Hepatocyte (in vitro differentiated cells): ENCODE data around the gene ADAM15. TPM values are rescaled to one million over a fixed set of nuclear protein-coding genes. Genes with fewer than 3 reads are reported as not detected.

Experiments
- DNase-seq: peaks from one replicate; pipeline ENCODE4 v3.0.0-alpha.2; 2016; ENCODE audit warnings: low spot score
- H2AFZ ChIP-seq: fragments of 200-600 bp; sonication (generic); 2 replicates; pipeline ENCODE4 v1.6.0; 2016; ENCODE audit warnings: antibody characterized with exemption, mild to moderate bottlenecking
- H3K27ac ChIP-seq: fragments of 200-600 bp; sonication (generic); 2 replicates; pipeline ENCODE4 v1.5.1; 2016; ENCODE audit warnings: mild to moderate bottlenecking
- H3K27me3 ChIP-seq: fragments of 200-600 bp; sonication (generic); 2 replicates; pipeline ENCODE4 v1.6.1; 2016
- H3K36me3 ChIP-seq: fragments of 200-600 bp; sonication (generic); replicated peaks from 2 replicates; pipeline ENCODE4 v1.5.1; 2016; ENCODE audit warnings: low read depth; ENCODE audit not compliant: insufficient read depth
- H3K4me1 ChIP-seq: fragments of 200-600 bp; sonication (generic); 2 replicates; pipeline ENCODE4 v1.5.1; 2016; ENCODE audit warnings: mild to moderate bottlenecking, moderate library complexity; ENCODE audit not compliant: insufficient read depth
- H3K4me2 ChIP-seq: fragments of 200-600 bp; sonication (generic); 2 replicates; pipeline ENCODE4 v1.6.0; 2016
- H3K4me3 ChIP-seq: fragments of 200-600 bp; sonication (generic); 2 replicates; pipeline ENCODE4 v1.5.1; 2016; ENCODE audit warnings: mild to moderate bottlenecking
- H3K79me2 ChIP-seq: fragments of 200-600 bp; sonication (generic); 2 replicates; pipeline ENCODE4 v1.6.0; 2017; ENCODE audit warnings: mild to moderate bottlenecking
- H3K9me2 ChIP-seq: fragments of 200-600 bp; sonication (generic); replicated peaks from 2 replicates; pipeline ENCODE4 v1.6.0; 2017; ENCODE audit warnings: mild to moderate bottlenecking; ENCODE audit not compliant: insufficient read depth
- H3K9me3 ChIP-seq: fragments of 200-600 bp; sonication (generic); 2 replicates; pipeline ENCODE4 v1.5.1; 2016; ENCODE audit warnings: low read depth, mild to moderate bottlenecking
- H4K20me1 ChIP-seq: fragments of 200-600 bp; sonication (generic); 2 replicates; pipeline ENCODE4 v1.6.0; 2016; ENCODE audit warnings: mild to moderate bottlenecking; ENCODE audit not compliant: insufficient read depth, poor library complexity, severe bottlenecking
- EZH2 ChIP-seq: fragments of 200-600 bp; sonication (generic); IDR thresholded peaks from 2 replicates; pipeline ENCODE4 v1.6.1; 2016; ENCODE audit warnings: antibody characterized with exemption, mild to moderate bottlenecking, borderline replicate concordance
- EZH2phosphoT487 ChIP-seq: fragments of 200-600 bp; sonication (generic); IDR thresholded peaks from one replicate; pipeline ENCODE4 v1.6.1; 2018; ENCODE audit warnings: antibody characterized with exemption, mild to moderate bottlenecking, low read depth, moderate library complexity; ENCODE audit not compliant: unreplicated experiment, severe bottlenecking
- WGBS: methylation state at CpG from one replicate; pipeline ENCODE4 v1.1.6; 2016; ENCODE audit warnings: low lambda C conversion rate; ENCODE audit errors: missing lambda C conversion rate; 5-methylcytosine and 5-hydroxymethylcytosine counted together
- polyA plus RNA-seq: library from polyadenylated mRNA; unstranded; fragments of >200 nt; fragmentation: Nextera tagmentation; extraction: Ambion mirVana; gene quantifications from 2 replicates; pipeline ENCODE4 v1.2.1, GENCODE V29; 2016
- total RNA-seq: library from RNA; depleted of rRNA; stranded (reverse); fragments of >200 nt; gene quantifications from 2 replicates; pipeline ENCODE4 v1.2.3, GENCODE V29; 2014
- TF ChIP-seq, protein P1 (sequence below): fragments of 200-600 bp; sonication (generic); IDR thresholded peaks from 2 replicates; pipeline ENCODE4 v1.5.1; 2016; ENCODE audit warnings: antibody characterized with exemption, mild to moderate bottlenecking; ENCODE audit not compliant: poor library complexity

Gene ADAM15
- total and polyA plus RNA-seq, 2 experiments from 2014 or later = 55.7 to 108 TPM

GRCh38 chr1:155037851-155038441 is 13.2 kb upstream of the ADAM15 start:
- 89% methylated on average over 6 of the region's 6 CpGs for WGBS
- Histone ChIP-seq H3K9me3 (no peaks in the 10 kb centered on the region), H4K20me1 (no peaks in the 10 kb centered on the region), H3K27ac (peak overlapping the region; percentile 27), H3K27me3 (no peaks in the 10 kb centered on the region), H3K9me2 (no peaks in the 10 kb centered on the region), H3K4me3 (no peak overlapping the region), H3K36me3 (no peaks in the 10 kb centered on the region), H2AFZ (no peak overlapping the region), H3K4me1 (peaks cover 5% of the 10 kb centered on the region), H3K4me2 (no peak overlapping the region), H3K79me2 (no peaks in the 10 kb centered on the region)
- TF ChIP-seq, protein P1, sequence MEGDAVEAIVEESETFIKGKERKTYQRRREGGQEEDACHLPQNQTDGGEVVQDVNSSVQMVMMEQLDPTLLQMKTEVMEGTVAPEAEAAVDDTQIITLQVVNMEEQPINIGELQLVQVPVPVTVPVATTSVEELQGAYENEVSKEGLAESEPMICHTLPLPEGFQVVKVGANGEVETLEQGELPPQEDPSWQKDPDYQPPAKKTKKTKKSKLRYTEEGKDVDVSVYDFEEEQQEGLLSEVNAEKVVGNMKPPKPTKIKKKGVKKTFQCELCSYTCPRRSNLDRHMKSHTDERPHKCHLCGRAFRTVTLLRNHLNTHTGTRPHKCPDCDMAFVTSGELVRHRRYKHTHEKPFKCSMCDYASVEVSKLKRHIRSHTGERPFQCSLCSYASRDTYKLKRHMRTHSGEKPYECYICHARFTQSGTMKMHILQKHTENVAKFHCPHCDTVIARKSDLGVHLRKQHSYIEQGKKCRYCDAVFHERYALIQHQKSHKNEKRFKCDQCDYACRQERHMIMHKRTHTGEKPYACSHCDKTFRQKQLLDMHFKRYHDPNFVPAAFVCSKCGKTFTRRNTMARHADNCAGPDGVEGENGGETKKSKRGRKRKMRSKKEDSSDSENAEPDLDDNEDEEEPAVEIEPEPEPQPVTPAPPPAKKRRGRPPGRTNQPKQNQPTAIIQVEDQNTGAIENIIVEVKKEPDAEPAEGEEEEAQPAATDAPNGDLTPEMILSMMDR = no peak
- TF ChIP-seq EZH2 = no peak
- TF ChIP-seq EZH2phosphoT487 = no peak
- no peak for DNase-seq

DNA sequence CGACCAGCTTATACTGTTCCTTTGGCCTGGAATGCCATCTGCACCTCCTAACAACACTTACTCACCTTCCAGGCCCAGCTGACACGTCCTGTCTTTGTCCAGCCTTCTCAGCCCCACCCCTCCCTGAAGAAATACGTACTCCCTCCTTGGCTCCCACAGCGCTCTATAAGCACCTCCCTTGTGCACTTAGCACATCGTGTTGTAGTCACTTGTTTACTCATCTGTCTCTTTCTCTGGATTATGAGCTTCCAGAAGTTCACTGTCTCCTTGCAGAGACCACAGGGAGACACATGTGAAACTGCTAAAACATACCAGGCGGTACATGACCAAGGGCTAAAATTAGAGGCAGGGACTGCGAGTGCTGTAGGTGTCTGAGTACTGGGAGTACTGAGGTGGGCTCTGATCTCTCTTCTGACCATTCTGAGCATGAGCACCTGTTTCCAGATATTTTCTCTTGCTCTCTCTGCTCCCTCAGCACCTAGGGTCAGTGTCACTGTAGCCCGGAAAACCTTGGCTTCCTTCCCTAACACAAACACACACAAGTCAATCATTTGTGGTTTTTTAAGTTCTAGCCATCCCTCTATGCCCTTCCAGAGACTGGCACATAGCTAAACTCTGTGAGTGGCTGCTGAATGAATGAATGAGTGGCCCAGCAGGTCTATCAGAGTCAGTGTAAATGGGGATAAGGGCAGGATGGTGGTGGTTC is 12.4 kb upstream of the ADAM15 start:
- Histone ChIP-seq H3K4me2 (no peak overlapping the region), H3K9me3 (no peaks in the 10 kb centered on the region), H3K4me3 (no peak overlapping the region), H3K27me3 (no peaks in the 10 kb centered on the region), H2AFZ (no peak overlapping the region), H3K9me2 (no peaks in the 10 kb centered on the region), H3K36me3 (no peaks in the 10 kb centered on the region), H4K20me1 (no peaks in the 10 kb centered on the region), H3K27ac (peak overlapping the region; percentile 14), H3K4me1 (peaks cover 5% of the 10 kb centered on the region), H3K79me2 (no peaks in the 10 kb centered on the region)
- 41% methylated on average over 8 of the region's 8 CpGs for WGBS
- DNase-seq = peak; percentile 80
- no peak for TF ChIP-seq EZH2phosphoT487

DNA sequence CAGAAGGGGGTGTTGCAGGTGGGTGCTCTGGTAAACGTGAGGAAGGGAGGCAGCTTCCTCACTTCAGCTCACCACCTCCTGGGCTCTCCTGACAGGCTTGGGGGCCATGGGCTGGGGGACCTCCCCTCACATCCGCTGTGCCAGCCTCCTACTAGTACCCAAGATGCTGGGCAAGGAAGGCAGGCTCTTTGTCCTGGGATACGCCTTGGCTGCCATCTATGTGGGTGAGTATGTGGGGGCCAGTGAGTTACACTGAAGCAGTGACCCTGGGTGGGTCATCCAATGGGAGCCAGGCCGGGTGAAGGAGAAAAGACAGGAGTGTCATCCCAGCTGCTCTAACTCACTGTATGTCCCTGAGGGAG is 11.8 kb upstream of the ADAM15 start:
- Histone ChIP-seq H3K4me2 (no peak overlapping the region), H3K27ac (no peak overlapping the region), H3K9me2 (no peaks in the 10 kb centered on the region), H3K4me1 (peaks cover 5% of the 10 kb centered on the region), H4K20me1 (no peaks in the 10 kb centered on the region), H3K27me3 (no peaks in the 10 kb centered on the region), H3K36me3 (no peaks in the 10 kb centered on the region), H3K4me3 (no peak overlapping the region), H3K79me2 (no peaks in the 10 kb centered on the region), H2AFZ (no peak overlapping the region), H3K9me3 (no peaks in the 10 kb centered on the region)
- WGBS = 78% methylated on average over 4 of the region's 4 CpGs
- TF ChIP-seq, protein P1 = no peak
- no peak for TF ChIP-seq EZH2phosphoT487
- no peak for TF ChIP-seq EZH2
- no peak for DNase-seq

GRCh38 chr1:155040358-155041093 is 10.6 kb upstream of the ADAM15 start:
- 92% methylated on average over 14 of the region's 14 CpGs for WGBS
- H3K4me3 ChIP-seq = no peak overlapping the region
- DNase-seq = no peak
- H3K36me3 ChIP-seq = no peaks in the 10 kb centered on the region
- no peaks in the 10 kb centered on the region for H3K27me3 ChIP-seq
- no peaks in the 10 kb centered on the region for H4K20me1 ChIP-seq
- H3K27ac ChIP-seq = no peak overlapping the region
- no peak overlapping the region for H2AFZ ChIP-seq
- no peak for TF ChIP-seq EZH2phosphoT487
- no peak for TF ChIP-seq EZH2
- TF ChIP-seq, protein P1 = no peak
- no peak overlapping the region for H3K4me2 ChIP-seq
- no peaks in the 10 kb centered on the region for H3K9me2 ChIP-seq
- no peaks in the 10 kb centered on the region for H3K9me3 ChIP-seq
- peaks cover 5% of the 10 kb centered on the region for H3K4me1 ChIP-seq
- H3K79me2 ChIP-seq = no peaks in the 10 kb centered on the region
